Adrenal gland (tissue), 5 donors: ENCODE measurements around the gene LMF1.

Experiments
- POLR2A ChIP-seq, 2 donors: fragments of 450-650 bp; IDR thresholded peaks; one replicate each; pipeline ENCODE4 v1.6.1; 2017; ENCODE audit warnings: antibody characterized with exemption in 2 of 2, mild to moderate bottlenecking in 2 of 2, moderate library complexity in 1 of 2
- TF ChIP-seq, protein P1 (sequence below), 6 experiments: fragments of 450-650 bp in 4 of 6; fragments of 200-600 bp in 2 of 6; sonication (generic) in 1 of 6; IDR thresholded peaks; 1 replicate in 5 of 6; 2 replicates in 1 of 6; pipeline versions ENCODE4 v1.5.1 to v1.8.0; 2016 to 2021; ENCODE audit warnings: antibody characterized with exemption in 6 of 6, mild to moderate bottlenecking in 2 of 6, moderate library complexity in 1 of 6
- donor health status: DM: no; HTN: no; CAD: no.

- TF ChIP-seq, protein P1, sequence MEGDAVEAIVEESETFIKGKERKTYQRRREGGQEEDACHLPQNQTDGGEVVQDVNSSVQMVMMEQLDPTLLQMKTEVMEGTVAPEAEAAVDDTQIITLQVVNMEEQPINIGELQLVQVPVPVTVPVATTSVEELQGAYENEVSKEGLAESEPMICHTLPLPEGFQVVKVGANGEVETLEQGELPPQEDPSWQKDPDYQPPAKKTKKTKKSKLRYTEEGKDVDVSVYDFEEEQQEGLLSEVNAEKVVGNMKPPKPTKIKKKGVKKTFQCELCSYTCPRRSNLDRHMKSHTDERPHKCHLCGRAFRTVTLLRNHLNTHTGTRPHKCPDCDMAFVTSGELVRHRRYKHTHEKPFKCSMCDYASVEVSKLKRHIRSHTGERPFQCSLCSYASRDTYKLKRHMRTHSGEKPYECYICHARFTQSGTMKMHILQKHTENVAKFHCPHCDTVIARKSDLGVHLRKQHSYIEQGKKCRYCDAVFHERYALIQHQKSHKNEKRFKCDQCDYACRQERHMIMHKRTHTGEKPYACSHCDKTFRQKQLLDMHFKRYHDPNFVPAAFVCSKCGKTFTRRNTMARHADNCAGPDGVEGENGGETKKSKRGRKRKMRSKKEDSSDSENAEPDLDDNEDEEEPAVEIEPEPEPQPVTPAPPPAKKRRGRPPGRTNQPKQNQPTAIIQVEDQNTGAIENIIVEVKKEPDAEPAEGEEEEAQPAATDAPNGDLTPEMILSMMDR (IDR thresholded peaks at IDR 0.05), result no peak
- TF ChIP-seq POLR2A (IDR thresholded peaks at IDR 0.05), result no peak
These were observed 43.4 kb upstream of the LMF1 start for GRCh38 chr16:1014221-1014620.
